Gastrocnemius medialis (tissue), 4 donors: ENCODE results near the gene DCBLD1.

Source experiments
- CTCF ChIP-seq, 5 experiments: fragments of 450-650 bp in 3 of 5; fragments of 200-600 bp in 2 of 5; sonication (generic) in 2 of 5; IDR thresholded peaks in 4 of 5; conservative IDR thresholded peaks in 1 of 5; 1 replicate in 4 of 5; 2 replicates in 1 of 5; pipeline ENCODE4 v1.5.1; 2016 to 2019; ENCODE audit warnings: antibody characterized with exemption in 5 of 5, mild to moderate bottlenecking in 3 of 5, moderate library complexity in 3 of 5
- POLR2A ChIP-seq, 2 donors: fragments of 450-650 bp; IDR thresholded peaks; one replicate each; pipeline ENCODE4 v1.6.1; 2017; ENCODE audit warnings: antibody characterized with exemption in 2 of 2, mild to moderate bottlenecking in 2 of 2, moderate library complexity in 2 of 2

GRCh38 chr6:117491916-117492315 lies 9.4 kb downstream of the DCBLD1 start:
- TF ChIP-seq CTCF (IDR thresholded peaks at IDR 0.05 in 4 of 5, conservative IDR thresholded peaks at IDR 0.05 in 1 of 5) (no peak), POLR2A (IDR thresholded peaks at IDR 0.05) (no peak)
